Measurements from ENCODE around the gene RPUSD4. TPM values are rescaled to one million over a fixed set of nuclear protein-coding genes. Genes with fewer than 3 reads are reported as not detected.

The RPUSD4 gene
- total and polyA plus RNA-seq, 2 experiments from 2014 or later: 20.8 to 60.8 TPM

GRCh38 chr11:126153006-126153405, 58.4 kb downstream of the RPUSD4 start:
- Mint-ChIP-seq H3K27me3 (ENCODE audit: insufficient read depth, low read depth, poor library complexity) (peaks cover 2% of the 10 kb centered on the region), H3K27ac (no peak overlapping the region), H3K9me3 (peaks cover 14% of the 10 kb centered on the region), H3K4me3 (no peak overlapping the region), H3K36me3 (ENCODE audit: low read depth) (peaks cover 9% of the 10 kb centered on the region), H3K4me1 (peaks cover 39% of the 10 kb centered on the region)
- no peak for ATAC-seq
- TF ChIP-seq JUNB (IDR thresholded peaks at IDR 0.05; ENCODE audit: unreplicated experiment) (no peak), NANOG (IDR thresholded peaks at IDR 0.05; ENCODE audit: borderline replicate concordance) (no peak), ZNF331 (CRISPR knock-in tag; IDR thresholded peaks at IDR 0.05; ENCODE audit: low read depth) (no peak), CREB1 (CRISPR knock-in tag; IDR thresholded peaks at IDR 0.05; ENCODE audit: low read depth) (no peak), EZH2 (IDR thresholded peaks at IDR 0.05; ENCODE audit: low read depth, unreplicated experiment) (no peak), EZH2phosphoT487 (IDR thresholded peaks at IDR 0.05; ENCODE audit: unreplicated experiment) (no peak), POLR2AphosphoS5 (IDR thresholded peaks at IDR 0.05; ENCODE audit: low read depth) (no peak), STAT1 (IDR thresholded peaks at IDR 0.05; ENCODE audit: unreplicated experiment) (no peak), ZNF114 (CRISPR knock-in tag; IDR thresholded peaks at IDR 0.05) (no peak), ETS1 (IDR thresholded peaks at IDR 0.05) (no peak)
- TF ChIP-seq, protein P1, sequence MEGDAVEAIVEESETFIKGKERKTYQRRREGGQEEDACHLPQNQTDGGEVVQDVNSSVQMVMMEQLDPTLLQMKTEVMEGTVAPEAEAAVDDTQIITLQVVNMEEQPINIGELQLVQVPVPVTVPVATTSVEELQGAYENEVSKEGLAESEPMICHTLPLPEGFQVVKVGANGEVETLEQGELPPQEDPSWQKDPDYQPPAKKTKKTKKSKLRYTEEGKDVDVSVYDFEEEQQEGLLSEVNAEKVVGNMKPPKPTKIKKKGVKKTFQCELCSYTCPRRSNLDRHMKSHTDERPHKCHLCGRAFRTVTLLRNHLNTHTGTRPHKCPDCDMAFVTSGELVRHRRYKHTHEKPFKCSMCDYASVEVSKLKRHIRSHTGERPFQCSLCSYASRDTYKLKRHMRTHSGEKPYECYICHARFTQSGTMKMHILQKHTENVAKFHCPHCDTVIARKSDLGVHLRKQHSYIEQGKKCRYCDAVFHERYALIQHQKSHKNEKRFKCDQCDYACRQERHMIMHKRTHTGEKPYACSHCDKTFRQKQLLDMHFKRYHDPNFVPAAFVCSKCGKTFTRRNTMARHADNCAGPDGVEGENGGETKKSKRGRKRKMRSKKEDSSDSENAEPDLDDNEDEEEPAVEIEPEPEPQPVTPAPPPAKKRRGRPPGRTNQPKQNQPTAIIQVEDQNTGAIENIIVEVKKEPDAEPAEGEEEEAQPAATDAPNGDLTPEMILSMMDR (conservative IDR thresholded peaks at IDR 0.05; ENCODE audit: low read depth in 2 of 2): no peak
- TF ChIP-seq, protein P2, sequence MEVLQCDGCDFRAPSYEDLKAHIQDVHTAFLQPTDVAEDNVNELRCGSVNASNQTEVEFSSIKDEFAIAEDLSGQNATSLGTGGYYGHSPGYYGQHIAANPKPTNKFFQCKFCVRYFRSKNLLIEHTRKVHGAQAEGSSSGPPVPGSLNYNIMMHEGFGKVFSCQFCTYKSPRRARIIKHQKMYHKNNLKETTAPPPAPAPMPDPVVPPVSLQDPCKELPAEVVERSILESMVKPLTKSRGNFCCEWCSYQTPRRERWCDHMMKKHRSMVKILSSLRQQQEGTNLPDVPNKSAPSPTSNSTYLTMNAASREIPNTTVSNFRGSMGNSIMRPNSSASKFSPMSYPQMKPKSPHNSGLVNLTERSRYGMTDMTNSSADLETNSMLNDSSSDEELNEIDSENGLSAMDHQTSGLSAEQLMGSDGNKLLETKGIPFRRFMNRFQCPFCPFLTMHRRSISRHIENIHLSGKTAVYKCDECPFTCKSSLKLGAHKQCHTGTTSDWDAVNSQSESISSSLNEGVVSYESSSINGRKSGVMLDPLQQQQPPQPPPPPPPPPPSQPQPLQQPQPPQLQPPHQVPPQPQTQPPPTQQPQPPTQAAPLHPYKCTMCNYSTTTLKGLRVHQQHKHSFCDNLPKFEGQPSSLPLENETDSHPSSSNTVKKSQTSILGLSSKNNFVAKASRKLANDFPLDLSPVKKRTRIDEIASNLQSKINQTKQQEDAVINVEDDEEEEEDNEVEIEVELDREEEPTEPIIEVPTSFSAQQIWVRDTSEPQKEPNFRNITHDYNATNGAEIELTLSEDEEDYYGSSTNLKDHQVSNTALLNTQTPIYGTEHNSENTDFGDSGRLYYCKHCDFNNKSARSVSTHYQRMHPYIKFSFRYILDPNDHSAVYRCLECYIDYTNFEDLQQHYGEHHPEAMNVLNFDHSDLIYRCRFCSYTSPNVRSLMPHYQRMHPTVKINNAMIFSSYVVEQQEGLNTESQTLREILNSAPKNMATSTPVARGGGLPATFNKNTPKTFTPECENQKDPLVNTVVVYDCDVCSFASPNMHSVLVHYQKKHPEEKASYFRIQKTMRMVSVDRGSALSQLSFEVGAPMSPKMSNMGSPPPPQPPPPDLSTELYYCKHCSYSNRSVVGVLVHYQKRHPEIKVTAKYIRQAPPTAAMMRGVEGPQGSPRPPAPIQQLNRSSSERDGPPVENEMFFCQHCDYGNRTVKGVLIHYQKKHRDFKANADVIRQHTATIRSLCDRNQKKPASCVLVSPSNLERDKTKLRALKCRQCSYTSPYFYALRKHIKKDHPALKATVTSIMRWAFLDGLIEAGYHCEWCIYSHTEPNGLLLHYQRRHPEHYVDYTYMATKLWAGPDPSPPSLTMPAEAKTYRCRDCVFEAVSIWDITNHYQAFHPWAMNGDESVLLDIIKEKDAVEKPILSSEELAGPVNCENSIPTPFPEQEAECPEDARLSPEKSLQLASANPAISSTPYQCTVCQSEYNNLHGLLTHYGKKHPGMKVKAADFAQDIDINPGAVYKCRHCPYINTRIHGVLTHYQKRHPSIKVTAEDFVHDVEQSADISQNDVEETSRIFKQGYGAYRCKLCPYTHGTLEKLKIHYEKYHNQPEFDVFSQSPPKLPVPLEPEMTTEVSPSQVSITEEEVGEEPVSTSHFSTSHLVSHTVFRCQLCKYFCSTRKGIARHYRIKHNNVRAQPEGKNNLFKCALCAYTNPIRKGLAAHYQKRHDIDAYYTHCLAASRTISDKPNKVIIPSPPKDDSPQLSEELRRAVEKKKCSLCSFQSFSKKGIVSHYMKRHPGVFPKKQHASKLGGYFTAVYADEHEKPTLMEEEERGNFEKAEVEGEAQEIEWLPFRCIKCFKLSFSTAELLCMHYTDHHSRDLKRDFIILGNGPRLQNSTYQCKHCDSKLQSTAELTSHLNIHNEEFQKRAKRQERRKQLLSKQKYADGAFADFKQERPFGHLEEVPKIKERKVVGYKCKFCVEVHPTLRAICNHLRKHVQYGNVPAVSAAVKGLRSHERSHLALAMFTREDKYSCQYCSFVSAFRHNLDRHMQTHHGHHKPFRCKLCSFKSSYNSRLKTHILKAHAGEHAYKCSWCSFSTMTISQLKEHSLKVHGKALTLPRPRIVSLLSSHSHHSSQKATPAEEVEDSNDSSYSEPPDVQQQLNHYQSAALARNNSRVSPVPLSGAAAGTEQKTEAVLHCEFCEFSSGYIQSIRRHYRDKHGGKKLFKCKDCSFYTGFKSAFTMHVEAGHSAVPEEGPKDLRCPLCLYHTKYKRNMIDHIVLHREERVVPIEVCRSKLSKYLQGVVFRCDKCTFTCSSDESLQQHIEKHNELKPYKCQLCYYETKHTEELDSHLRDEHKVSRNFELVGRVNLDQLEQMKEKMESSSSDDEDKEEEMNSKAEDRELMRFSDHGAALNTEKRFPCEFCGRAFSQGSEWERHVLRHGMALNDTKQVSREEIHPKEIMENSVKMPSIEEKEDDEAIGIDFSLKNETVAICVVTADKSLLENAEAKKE (CRISPR knock-in tag; IDR thresholded peaks at IDR 0.05): no peak
- H3K27ac ChIP-seq (ENCODE audit: low read depth): no peak overlapping the region
- H3K4me1 ChIP-seq (ENCODE audit: insufficient read depth): peaks cover 21% of the 10 kb centered on the region
- H3K79me2 ChIP-seq (replicated peaks; ENCODE audit: insufficient read depth): no peaks in the 10 kb centered on the region
- no peaks in the 10 kb centered on the region for H3K9me2 ChIP-seq (ENCODE audit: insufficient read depth)
- H2AFZ ChIP-seq: no peak overlapping the region
- H3K27me3 ChIP-seq (ENCODE audit: insufficient read depth): no peaks in the 10 kb centered on the region
- DNase-seq (ENCODE audit: low spot score): no peak
- no peaks in the 10 kb centered on the region for H3K36me3 ChIP-seq (ENCODE audit: insufficient read depth)
- no peak overlapping the region for H3K4me2 ChIP-seq
- H3F3A ChIP-seq (replicated peaks; ENCODE audit: low read depth): 0 out of 2 replicates have a peak, but pooled peaks cover 1% of the 10 kb centered on the region
- H4K20me1 ChIP-seq (replicated peaks; ENCODE audit: insufficient read depth): no peaks in the 10 kb centered on the region
- H3K4me3 ChIP-seq: no peak overlapping the region

Data from GM23338 (cell line).